GM18867 (cell line): Measurements from ENCODE around the gene RGS19.

Source experiments
- ATAC-seq: cut with Tn5 transposase; IDR thresholded peaks from one replicate; pipeline ENCODE4 v1.9.1; 2021; ENCODE audit warnings: mild to moderate bottlenecking, moderate library complexity; ENCODE audit not compliant: unreplicated experiment

RGS19 gene

GRCh38 chr20:64108731-64109681 is 29.7 kb upstream of the RGS19 start:
- no peak for ATAC-seq

- no peak for ATAC-seq
These were observed 28.6 kb upstream of the RGS19 start for GRCh38 chr20:64107736-64108457.

DNA sequence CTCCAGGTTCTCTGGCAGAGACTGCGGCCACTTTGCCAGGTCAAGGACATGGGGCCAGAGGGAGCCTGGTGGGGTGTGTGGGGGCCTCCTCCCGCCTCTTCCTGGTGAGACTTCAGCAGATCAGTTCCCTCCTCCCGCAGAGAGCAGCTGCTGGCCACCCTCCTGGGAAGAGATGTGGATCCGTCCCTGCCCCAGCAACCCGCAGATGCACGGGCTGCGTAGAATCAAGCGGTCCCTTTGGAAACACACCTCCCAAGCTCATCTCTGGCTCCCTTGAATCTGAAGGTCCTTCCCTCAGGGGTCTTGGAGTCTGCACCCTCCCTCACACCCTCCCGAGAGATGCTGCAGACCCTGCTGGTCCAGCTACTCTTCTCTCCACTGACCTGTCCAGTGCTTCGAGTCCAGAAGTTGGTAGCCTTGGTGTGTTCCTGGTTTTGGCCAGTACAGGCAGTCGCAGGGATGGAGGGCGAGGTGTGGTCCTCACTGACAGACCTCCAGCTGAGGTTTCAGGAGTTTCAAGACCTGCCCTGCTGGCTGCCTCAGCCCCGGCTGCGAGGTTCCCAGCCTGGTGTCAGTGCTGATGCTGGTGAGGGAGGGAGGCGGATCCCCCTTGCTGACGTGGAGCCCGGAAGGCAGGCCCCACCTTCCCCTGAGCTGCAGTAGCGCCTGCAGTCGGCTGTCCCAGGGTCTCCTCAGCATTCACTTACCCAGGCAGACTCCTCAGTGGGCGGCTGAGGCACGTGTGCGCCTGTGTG is 27.8 kb upstream of the RGS19 start, which contains the start of gene NPBWR2:
TSS of gene NPBWR2 (minus strand) at position 585 of the 755 bp plus-strand sequence. CDS start 734 bp downstream, outside the sequence.
- ATAC-seq = no peak

DNA sequence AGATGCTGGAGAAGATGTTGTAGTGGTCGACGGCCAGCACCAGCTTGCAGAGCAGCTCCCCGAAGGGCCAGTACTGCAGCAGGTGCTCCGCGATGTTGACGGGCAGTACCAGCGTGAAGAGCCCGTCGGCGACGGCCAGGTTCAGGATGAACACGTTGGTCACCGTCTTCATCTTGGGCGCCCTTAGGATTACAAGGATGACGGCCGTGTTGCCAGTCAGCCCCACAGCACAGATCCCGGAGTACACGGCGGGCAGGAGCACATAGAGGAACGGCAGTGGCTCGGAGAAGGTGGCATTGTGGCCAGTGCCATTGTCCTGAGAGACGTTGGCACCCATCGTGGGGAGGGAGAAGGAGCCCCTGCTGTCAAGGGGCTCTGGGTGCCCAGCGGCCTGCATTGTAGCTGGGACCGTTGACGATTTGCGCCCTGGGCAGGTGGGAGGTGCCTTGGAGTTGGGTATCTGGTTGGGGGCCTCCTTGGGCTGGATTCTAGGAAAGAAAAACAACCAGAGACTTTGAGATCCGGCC is 27.2 kb upstream of the RGS19 start:
- ATAC-seq = no peak

DNA sequence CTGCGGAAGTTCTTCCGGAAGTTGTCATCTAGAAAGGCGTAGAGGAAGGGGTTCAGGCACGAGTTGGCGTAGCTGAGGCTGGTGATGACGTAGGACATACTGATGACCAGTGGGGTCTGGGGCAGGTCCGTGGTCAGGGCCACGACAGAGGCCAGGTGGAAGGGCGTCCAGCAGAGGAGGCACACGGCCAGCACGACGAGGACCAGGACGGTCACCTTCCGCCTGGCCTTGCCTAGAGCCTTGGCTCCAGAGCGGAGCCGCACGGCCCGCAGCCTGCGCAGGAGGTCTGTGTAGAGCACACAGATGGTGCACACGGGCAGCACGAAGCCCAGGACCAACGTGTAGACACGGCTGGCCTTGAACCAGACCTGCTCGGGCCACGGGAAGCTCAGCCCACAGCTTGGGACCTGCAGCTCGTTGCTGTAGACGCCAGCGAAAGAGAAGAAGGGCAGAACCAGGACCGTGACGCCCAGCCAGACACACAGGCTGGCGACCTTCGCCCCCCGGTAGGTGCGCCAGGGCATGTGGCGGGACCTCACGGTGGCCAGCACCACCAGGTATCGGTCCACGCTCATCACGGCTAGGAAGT is 26.6 kb upstream of the RGS19 start:
- ATAC-seq = no peak

DNA sequence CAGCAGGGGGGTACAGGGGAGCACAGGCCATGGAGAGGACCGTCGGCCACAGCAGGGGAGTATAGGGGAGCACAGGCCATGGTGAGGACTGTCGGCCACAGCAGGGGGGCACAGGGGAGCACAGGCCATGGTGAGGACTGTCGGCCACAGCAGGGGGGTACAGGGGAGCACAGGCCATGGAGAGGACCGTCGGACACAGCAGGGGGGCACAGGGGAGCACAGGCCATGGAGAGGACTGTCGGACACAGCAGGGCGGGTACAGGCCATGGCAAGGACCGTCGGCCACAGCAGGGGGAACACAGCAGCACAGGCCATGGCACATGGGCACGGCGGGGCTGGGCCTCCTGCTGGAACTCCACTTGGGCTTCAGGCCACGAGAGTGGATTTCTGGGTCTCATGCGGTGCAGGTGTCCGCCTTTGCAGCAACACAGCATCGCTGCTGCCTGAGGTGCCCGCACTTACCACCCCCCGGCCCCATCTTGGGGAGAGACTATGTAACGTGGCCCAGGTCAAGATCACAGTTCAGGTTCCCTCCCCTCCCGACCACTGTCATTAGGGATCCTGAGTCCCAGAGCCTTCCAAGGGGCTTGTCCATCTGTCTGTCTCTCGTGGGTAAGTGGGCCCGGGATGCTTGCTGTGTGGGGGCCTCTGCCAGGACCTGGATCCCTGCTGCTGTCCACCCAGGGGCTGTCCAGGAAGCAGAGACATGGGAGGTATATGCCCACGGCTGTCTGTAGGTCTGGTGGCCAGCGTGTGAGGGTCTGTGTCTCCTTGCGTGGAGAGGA is 25.5 kb upstream of the RGS19 start:
- ATAC-seq = no peak

DNA sequence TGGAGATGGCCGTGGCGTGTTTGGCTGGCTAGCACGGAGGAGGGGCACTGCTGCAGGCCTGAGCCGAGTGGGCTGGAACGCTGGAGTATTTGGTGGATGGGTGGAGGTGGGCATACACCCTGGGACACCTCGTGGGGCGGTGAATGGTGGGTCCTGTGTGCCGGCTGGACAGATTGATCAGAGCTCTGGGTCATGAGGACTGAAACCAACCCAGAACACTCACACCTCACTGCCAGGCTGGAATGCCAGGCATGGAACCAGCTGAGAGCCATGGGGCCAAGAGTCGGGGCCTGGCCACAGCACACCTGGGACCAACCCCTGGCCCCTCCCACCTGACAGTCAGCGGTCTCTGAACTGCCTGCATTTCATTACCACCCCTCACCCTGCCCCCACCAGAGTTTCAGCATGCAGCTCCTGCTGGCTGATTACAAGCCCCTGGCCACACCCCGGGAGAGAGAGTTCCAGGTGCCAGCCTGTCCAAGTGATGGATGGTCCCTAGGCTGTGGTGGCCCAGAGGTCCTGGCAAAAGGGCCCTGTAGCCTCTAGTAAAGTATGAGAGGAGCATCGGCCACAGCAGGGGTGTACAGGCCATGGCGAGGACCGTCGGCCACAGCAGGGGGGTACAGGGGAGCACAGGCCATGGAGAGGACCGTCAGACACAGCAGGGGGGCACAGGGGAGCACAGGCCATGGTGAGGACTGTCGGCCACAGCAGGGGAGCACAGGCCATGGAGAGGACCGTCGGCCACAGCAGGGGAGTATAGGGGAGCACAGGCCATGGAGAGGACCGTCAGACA is 24.8 kb upstream of the RGS19 start:
- no peak for ATAC-seq

DNA sequence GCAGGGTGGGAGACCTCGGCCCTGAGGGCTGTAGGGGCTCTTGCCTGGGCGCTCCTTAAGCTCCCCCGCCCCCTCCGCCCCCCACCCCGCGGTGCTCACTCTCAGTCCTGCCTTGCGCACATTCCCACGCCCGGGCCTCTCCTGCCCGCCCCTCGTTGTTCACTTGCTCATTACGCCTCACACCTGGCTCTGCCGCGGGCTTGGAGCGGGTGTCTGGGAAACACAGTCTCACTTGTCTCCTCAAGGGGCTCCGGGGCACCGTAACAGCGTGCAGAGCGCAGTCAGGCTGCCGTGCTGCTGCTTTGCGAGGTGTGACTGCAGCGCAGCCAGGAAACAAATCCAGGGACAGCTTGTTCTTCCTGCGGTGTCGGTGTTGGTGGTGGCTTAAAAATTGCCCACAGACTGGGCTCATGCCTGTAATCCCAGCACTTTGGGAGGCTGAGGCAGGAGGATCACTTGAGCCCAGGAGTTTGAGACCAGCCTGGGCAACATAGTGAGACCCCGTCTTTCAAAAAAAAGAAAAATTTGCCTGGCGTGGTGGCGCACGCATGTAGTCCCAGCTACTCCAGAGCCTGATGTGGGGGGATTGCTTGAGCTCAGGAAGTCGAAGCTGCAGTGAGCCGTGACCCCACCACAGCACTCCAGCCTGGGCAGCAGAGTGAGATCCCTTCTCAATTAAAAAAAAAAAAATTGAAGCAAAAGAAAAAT is 23.5 kb upstream of the RGS19 start:
- no peak for ATAC-seq

DNA sequence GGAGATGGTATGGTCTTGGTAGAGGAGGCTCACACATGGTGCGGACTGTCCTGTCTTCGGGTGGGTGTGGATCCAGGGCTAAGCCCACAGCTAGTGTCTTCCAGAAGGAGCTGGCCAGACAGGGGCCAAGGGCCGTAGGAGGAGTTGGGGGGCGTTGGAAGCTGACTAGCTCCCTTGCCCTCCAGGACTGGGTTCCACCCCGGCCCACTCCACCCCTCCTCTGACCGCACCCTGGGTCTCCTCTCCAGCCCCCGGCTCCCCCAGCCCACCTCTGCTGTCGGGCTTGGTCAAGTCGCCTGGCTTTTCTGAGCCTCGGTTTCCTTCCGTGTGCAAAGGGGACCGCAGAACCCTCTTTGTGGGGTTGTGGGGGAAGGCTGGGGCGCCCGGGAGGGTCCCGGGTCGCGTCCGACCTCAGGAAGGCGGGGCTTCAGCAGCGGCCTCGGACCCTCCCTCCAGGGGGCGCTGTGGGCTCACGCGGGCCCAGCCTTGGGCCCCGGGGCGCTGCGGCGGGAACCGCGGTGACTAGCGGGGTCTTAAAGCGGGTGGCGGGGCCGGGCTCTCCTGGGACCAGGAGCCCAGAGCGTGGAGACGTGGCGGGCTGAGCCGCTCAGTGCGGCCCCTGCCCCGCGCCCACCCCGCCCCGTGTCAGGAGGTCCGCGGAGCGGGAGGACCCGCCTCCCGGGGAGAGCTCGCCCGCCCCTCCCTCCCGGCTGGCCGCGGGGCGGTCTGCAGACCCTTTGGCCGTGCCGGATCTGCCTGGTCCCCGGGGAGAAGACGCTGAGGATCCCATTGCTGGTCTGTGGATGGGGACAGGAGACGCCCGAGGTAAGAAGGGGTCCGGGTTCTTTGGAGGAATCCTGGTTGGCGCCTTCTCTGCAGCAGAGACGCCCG is 22.7 kb upstream of the RGS19 start:
- no peak for ATAC-seq

GRCh38 chr20:64100946-64101688 is 21.8 kb upstream of the RGS19 start:
- no peak for ATAC-seq

DNA sequence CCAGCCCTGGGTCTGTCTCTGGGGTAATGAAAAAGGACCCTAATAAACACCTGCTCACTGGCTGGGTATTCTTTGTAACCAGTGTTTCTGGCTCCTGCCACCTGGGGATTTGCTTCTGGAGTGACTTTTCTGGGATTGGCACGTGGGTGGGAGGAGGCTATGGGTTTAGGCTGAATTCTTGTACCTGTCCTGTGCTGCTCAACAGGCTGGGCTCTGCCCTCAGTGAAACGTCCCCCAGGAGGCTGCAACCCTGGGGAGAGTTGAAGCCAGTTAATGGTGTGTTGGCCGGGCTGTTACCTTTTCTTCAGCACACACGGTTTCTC is 21.2 kb upstream of the RGS19 start:
- ATAC-seq = no peak

DNA sequence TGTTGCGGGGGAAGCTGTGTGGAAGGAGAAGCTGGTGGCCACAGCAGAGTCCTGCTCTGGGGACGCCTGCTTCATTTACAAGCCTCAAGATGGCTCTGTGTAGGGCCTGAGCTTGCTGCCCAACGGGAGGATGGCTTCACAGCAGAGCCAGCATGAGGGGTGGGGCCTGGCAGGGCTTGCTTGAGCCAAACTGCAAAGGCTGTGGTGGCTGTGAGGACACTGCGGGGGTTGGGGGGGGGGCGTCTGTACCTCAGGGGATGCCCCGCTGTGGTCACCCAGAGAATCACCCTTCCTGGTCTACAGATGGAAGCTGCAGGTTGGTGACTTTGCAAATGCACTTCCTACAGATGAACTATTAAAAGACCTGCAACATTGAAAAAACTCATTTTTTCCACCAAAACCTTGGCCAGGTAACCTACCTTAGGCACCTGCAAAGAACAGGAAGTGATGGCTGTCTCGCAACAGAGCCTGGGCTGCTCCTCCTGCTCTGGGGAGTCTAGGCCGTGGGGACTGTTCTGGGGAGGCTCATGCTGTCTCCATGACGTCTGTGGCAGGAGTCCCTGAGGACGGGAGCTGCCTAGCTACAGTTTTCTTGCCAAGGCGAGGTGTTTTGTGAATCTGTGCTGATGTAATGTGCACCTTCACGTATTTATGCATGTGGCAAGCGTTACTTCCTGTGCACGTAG is 20.7 kb upstream of the RGS19 start:
- ATAC-seq = no peak

DNA sequence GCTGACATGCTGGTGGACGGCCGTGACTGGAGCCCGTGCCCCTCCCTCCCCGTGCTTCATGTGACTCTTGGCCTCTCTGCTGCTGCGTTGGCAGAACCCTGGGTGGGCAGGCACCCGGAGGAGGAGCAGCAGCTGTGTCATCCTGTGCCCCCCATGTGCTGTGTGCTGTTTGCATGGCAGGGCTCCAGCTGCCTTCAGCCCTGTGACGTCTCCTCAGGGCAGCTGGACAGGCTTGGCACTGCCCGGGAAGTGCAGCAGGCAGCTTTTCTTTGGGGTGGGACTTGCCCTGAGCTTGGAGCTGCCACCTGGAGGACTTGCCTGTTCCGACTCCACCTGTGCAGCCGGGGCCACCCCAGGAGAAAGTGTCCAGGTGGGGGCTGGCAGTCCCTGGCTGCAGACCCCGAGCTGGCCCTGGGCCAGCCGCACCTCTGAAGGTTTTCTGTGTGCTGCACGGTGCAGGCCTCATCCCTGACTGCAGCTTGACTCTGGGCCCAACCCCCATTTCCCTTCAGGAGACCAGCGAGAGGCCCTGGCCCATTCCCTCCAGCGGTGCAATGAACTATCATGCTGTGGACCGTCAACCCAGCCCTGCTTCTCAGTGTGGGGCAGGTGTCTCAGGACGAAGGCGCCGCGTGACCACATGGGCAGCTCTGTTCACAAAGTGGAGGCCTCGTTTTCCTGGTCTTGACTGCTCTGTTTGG is 19.9 kb upstream of the RGS19 start:
- no peak for ATAC-seq

GRCh38 chr20:64098471-64099013 is 19.2 kb upstream of the RGS19 start:
- no peak for ATAC-seq

DNA sequence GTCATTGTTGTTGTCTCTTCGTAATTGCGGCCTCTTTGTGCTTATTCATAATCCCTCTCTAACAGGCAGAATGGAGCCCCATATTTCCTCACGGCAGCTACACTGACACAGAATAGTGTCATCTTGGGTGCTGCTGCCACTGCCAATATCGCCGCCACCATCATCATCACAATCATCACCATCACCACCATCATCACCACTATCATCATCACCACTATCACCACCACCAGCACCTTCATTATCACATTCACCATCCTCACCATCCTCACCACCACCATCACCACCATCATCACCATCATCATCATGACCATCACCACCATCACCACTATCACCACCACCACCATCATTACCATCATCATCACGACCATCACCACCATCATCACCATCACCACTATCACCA is 17.2 kb upstream of the RGS19 start:
- ATAC-seq = no peak
